ENCODE results near the gene SLC4A1AP.

DNA sequence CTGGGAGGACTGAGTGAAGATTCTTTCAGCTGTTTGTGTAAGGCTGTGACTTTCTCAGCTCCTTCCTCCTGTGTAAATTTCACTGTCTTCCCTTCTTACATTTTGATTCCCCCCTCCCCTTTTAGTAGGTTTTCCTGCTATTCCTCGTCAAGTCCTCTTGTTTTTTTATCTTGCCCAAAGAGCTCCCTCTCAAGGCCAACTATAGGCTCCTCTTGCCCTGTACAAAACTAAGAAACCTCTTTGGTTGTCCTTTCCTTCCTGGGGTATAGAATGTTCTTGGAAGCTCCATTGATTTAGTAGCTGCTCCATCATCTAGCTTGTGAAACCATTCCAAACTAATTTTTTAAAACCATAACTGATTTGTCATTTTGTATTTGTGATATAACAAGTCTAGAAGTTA lies 42.2 kb upstream of the SLC4A1AP start:
- TF ChIP-seq POLR2A (IDR thresholded peaks at IDR 0.05): no peak
- TF ChIP-seq, protein P1, sequence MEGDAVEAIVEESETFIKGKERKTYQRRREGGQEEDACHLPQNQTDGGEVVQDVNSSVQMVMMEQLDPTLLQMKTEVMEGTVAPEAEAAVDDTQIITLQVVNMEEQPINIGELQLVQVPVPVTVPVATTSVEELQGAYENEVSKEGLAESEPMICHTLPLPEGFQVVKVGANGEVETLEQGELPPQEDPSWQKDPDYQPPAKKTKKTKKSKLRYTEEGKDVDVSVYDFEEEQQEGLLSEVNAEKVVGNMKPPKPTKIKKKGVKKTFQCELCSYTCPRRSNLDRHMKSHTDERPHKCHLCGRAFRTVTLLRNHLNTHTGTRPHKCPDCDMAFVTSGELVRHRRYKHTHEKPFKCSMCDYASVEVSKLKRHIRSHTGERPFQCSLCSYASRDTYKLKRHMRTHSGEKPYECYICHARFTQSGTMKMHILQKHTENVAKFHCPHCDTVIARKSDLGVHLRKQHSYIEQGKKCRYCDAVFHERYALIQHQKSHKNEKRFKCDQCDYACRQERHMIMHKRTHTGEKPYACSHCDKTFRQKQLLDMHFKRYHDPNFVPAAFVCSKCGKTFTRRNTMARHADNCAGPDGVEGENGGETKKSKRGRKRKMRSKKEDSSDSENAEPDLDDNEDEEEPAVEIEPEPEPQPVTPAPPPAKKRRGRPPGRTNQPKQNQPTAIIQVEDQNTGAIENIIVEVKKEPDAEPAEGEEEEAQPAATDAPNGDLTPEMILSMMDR (IDR thresholded peaks at IDR 0.05): no peak

Data from right lobe of liver (tissue), 4 donors.